Hindlimb muscle (tissue), 1 donor: ENCODE measurements around the gene S100A16. TPM values are rescaled to one million over a fixed set of nuclear protein-coding genes. Genes with fewer than 3 reads are reported as not detected.
"Not testable (repeated sequence)": the region's sequence is repeated elsewhere in the genome, so short reads cannot be mapped to it uniquely, and the experiment has no call there.

Experiments used
- DNase-seq: peaks from one replicate; pipeline ENCODE4 v3.0.0-alpha.2; 2013
- polyA plus RNA-seq: library from polyadenylated mRNA; unstranded; fragments of 120-200 nt; gene quantifications from one replicate; pipeline ENCODE4 v1.2.1, GENCODE V29; 2013; ENCODE audit not compliant: insufficient read length

S100A16 gene
- polyA plus RNA-seq, 1 donor, result 54.7 TPM

DNA sequence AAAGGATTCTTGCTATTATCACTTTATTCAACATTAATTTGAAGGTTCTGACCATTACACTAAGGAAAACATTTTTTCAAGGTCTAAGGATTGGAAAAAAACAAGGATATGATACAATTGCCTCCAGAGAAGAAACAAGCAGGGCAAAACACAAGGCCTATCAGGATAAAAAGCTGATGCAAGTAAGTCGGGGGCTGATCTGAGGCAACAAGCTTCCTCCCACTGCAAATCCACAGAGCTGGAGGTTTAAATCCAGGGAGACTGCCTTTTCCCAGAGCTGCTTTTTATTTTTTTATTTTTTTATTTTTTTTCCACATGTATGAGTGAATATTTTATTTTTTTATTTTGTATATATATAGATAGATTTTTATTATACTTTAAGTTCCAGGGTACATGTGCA lies 27.9 kb downstream of the S100A16 start:
- no peak for DNase-seq

- DNase-seq, result no peak
These were observed 29.0 kb downstream of the S100A16 start for GRCh38 chr1:153583976-153584375.

DNA sequence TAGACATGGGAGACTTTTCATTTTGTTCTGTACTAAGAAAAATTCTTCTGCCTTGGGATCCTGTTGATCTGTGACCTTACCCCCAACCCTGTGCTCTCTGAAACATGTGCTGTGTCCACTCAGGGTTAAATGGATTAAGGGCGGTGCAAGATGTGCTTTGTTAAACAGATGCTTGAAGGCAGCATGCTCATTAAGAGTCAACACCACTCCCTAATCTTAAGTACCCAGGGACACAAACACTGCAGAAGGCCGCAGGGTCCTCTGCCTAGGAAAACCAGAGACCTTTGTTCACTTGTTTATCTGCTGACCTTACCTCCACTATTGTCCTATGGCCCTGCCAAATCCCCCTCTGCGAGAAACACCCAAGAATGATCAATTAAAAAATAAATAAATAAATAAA lies 29.4 kb downstream of the S100A16 start:
- not testable (repeated sequence) for DNase-seq

GRCh38 chr1:153582836-153583235 lies 30.1 kb downstream of the S100A16 start:
- DNase-seq, result not testable (repeated sequence)

GRCh38 chr1:153578936-153579335 lies 34.0 kb downstream of the S100A16 start:
- no peak for DNase-seq

- DNase-seq, result no peak
These were observed 34.4 kb downstream of the S100A16 start for GRCh38 chr1:153578490-153578889.

GRCh38 chr1:153577624-153578051 lies 35.3 kb downstream of the S100A16 start:
- no peak for DNase-seq

- no peak for DNase-seq
These were observed 35.8 kb downstream of the S100A16 start for GRCh38 chr1:153577138-153577537.

GRCh38 chr1:153575497-153575896 lies 37.4 kb downstream of the S100A16 start:
- DNase-seq, result not testable (repeated sequence)

DNA sequence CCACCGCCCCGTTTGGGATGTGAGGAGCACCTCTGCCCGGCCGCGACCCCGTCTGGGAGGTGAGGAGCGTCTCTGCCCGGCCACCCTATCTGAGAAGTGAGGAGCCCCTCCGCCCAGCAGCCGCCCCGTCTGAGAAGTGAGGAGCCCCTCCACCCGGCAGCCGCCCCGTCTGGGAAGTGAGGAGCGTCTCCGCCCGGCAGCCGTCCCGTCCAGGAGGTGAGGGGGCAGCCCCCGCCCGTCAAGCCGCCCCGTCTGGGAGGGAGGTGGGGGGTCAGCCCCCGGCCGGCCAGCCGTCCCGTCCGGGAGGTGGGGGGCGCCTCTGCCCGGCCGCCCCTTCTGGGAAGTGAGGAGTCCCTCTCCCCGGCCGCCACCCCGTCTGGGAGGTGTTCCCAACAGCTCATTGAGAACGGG lies 37.9 kb downstream of the S100A16 start:
- not testable (repeated sequence) for DNase-seq

DNA sequence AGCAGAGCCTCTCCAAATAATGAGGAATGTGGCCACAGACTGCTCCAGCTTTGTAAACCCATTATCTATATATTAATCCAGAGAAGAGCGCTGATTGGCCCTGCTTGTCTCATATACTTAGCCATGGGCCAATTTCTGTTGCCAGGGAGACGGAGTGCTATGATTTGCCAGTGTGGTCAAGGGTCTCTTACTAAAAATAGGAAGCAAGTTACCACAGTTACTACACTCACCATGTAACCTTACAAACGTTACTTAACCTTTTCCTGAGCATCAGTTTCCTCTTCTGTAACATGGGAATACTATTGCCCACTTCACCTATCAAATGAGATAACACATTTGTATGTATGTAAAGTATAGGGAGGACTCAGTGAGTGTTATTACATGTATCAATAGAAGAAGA lies 39.6 kb downstream of the S100A16 start:
- DNase-seq, result no peak

- no peak for DNase-seq
These were observed 40.3 kb downstream of the S100A16 start for GRCh38 chr1:153572569-153573015.

GRCh38 chr1:153571706-153572105 lies 41.2 kb downstream of the S100A16 start:
- no peak for DNase-seq

DNA sequence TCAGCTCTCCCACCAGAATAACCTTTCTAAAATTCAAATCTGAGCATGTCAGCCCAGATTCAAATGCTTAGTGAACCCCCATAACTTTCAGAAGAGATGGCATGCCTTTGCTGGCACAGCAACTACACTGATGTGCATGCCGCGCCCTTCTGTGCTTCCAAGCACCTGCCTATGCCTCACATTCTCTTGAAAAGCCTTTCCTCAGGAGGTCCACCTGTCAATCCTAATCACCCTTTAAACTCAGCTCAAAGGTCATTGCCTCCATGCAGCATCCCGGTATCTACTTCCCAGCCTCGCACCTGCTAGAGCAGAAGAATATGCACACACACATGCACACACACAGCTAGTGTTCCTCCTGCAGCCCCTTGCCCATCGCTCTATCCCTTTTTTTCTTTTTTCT lies 42.1 kb downstream of the S100A16 start:
- DNase-seq, result no peak

GRCh38 chr1:153569465-153569864 lies 43.5 kb downstream of the S100A16 start:
- DNase-seq, result no peak

GRCh38 chr1:153568367-153569099 lies 44.4 kb downstream of the S100A16 start:
- peak; percentile 87 for DNase-seq

DNA sequence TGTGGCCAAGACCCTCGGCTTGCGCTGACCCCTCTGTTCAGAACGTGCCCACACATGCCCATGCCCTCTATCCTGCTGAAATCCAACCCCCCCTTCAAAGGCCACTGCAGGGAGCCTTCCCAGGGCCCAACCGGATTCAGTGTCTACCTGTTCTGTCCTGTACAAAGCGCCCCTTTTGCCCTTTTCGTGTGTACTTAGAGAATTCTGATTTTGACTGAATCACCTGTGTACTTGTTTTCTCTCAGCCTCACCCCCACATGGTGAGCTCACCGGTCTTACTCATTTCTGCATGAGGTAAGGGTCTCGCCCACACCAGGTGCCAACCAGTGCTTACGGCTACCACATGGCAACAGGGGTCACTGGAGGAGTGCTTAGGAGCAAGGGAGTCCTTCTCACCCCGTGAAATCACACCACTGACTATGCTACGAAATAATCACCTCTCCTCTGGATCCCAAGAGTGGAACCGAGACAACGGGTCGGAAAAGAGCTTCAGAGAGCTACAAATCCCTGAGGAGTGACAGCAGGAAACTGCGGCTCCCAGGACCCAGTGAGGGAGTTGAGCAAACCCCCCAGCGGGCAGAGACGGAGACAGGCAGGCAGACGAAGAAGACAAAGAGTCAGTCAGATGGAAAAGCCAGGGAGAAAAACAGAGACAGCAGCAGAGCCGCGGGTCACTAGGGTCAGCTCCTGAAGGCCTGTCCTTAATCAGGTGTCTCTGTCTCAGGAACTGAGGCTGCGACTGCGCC lies 45.1 kb downstream of the S100A16 start:
- DNase-seq, result no peak

DNA sequence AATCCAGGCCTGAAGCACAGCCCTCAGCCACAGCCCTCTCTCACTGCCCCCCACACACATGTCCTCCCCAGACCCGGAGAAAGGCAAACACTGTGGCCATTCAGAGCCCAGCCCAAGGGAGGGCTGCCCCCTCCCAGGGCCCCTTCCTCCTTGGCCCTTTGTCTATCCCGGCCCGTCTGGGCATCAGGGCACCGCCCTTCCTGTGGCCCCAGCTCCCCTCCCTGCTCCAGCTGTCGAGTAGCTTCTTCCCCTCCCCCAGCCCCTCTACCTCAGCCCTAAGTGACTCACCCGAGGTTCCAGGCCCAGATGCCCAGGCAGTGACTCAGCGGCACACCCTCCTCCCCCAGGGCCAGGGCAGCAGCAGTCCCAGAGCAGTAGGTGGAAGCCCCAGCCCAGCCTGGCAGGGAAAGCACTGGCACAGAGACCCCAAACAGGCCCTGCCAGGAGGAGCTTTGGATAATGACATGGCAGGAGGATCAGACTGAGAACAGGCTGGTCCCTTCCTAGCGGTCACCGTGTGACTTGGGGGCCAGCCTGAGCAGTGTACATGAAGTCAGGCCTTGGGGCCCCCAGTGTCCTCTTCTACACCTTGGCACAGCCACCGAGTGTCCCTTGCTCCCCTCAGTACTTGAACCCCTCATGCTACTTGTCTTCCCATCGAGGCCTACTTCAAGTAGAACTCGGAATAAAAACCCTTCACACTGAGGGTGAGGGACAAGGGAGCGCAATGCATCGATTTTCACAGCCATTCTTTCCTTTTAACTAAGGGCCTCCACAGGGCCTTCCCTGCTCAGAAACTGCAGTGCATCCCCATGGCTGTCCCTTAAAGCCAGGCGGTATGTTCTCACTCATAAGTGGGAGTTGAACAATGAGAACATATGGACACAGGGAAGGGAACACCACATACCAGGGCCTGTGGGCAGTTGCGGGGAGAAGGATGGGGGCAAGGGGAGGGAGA lies 46.2 kb downstream of the S100A16 start:
- DNase-seq, result peak; percentile 80

DNA sequence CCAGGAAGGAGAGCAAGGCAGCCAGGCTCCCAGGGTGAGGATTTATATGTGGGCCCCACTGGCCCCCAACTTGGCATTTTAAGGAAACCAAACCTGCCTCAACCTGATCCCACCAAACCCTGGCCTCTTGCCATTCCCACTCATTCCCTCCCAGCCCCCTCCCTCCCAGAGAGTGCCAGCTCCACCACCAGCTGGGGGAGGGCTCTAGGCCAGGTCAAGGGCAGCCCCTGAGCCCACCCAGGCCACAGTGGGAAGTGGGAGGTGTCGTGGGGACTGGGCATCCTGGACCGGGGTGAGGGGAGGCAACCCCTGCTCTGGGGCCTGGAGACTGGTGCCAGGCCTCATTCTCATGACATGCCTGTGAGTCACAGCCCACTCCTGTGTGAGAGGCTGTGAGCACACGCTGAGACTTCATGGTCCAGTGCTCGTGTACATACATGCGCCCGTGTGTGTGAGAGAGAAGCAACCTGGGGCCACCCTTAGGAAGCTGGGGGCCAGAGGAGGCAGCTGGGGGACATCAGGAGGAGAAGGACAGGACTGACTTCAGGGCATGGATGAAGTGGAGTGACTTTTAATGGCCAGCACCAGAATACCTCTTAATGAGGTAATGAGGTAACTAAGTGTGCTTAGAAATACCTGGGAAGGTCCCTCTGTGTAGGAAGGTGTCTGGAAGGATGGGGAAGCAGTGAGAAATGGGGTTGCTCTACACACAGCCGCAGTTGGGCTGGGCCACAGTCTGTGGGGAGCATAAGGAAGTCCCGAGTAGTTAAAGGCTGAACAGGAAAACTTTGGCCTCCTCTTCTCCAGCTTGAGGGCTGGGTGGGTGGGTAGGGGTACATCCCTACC lies 47.2 kb downstream of the S100A16 start, which contains the start of gene S100A2:
Gene S100A2 (minus strand): TSS at position 316 of the 846 bp plus-strand sequence. CDS start 1,967 bp downstream, outside the sequence.
- no peak for DNase-seq

DNA sequence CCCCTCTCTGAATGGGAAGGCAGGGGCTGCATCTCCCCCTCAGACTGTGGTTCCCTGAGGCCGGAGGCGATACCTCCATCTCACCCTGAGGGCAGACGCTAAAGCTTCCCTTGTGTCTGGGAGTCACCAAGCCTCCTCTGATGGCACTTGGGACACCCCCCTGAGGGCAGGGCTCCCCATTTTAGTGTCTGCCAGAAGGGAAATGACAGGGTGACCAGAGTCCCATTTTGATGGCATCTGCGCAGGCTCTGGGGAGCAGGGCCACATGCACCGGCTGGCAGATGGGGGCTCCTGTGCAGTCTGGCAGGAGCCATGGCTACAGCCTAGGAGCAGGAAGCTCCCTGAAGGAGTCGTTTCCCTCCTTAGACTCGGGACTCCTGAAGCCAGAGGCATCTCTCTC lies 48.9 kb downstream of the S100A16 start:
- DNase-seq, result no peak

DNA sequence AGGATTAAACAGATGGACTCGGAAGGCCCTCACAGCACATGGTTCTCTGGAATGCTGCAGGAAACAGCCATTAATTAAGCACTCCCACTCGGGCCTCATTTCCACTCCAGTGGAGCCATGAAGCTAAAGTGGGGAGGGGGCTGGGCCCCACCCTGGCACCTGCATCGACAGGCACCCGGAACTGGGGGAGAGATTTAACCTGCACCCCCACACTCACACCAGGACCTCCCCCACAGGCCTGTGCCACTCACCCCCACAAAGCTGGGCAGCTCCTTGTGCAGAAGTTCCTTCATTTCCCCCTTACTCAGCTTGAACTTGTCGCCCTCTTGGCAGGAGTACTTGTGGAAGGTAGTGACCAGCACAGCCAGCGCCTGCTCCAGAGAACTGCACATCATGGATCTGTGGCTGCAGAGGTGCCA lies 49.4 kb downstream of the S100A16 start:
- no peak for DNase-seq

DNA sequence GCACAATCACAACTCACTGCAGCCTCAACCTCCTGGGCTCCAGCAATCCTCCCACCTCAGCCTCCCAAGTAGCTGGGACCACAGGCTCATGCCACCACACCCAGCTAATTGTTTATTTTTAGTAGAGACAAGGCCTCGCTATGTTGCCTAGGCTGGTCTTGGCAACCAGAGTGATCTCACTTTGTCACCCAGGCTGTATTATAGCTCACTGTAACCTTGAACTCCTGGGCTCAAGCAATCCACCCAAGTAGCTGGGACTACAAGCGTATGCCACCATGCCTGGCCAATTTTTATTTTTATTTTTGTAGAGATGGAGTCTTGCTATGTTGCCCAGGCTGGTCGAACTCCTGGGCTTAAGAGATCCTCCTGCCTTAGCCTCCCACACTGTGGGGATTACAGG lies 50.9 kb downstream of the S100A16 start:
- not testable (repeated sequence) for DNase-seq
